ENCODE data around the gene ROBO2.

Gene ROBO2

DNA sequence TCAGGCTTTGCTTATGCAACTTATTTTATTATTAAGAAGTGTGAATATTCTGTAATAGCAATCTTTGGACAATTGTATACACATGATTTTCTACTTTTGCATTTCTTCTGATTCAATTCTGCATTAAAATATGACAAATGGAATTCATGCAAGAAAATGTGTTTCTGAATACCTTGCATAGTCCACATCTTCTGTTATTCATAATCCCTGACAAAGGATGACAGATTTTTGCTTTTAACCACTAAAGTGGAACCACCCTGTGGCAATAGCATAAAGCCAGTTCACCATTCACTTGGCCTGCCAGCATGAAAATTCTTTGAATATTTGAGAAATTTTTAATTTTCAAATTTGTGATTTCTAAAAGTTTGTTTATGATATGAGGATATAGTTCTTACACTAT is 397.0 kb downstream of the ROBO2 start:
- no peak for DNase-seq

- DNase-seq: no peak
Observed at GRCh38 chr3:77446084-77446483, 406.2 kb downstream of the ROBO2 start.

DNA sequence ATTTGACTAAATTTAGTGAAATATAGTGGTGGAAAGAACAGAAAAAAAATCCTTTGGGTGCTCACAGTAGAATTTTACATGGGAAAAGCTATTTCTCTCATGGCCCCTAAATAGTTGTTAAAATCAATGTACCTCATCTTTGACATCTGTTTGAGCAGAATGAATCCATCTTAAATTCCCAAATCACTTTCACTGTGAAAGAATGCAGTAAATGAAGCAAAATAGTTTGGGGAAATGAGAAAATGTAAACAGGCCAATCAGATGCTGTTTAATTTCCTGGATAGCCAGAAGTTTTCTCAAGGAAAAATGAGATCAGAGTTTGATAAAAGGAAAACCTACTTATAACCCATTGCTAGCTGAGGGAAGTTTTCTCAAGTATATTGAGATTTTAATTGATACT is 406.9 kb downstream of the ROBO2 start:
- DNase-seq: no peak

GRCh38 chr3:77449459-77450350 is 409.8 kb downstream of the ROBO2 start:
- no peak for DNase-seq

DNA sequence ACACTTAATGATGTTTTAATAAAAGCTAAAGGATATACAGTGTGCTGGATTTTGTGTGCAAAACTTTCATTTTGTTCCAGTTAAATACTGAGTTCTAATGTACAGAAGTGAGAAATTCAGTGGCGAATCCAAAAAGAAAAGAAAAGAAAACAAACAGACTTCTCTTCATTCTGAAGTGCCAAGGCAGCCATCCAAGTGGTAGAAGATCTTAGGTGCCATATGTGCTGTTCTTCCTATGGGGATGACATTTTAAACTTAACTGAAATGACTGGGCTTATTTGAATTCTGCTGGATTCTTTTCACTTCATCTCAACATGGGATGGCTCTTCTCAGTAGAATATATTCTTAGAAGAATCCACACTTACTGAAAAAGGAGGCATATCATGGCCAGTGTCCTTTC is 416.5 kb downstream of the ROBO2 start:
- DNase-seq: no peak

DNA sequence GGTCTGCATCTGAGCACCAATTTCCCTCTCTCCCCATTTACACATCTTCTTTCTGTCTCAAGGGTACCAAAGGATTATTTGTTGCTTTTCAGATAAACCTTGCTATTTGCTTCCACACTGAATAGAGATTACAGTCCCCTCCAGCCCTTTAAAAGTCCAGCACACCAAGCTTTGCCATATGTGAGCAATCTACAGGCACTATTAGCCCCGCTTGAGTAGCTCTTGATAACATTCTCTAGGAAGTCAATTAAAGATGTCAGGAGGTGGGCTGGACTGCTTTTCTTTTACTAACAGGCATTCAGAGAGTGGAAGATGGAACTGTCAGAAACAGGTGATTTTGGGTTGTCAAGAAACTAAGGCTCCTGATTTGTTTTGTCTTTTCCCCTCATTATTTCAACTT is 417.0 kb downstream of the ROBO2 start:
- DNase-seq: no peak

GRCh38 chr3:77459926-77460325 is 420.0 kb downstream of the ROBO2 start:
- no peak for DNase-seq

DNA sequence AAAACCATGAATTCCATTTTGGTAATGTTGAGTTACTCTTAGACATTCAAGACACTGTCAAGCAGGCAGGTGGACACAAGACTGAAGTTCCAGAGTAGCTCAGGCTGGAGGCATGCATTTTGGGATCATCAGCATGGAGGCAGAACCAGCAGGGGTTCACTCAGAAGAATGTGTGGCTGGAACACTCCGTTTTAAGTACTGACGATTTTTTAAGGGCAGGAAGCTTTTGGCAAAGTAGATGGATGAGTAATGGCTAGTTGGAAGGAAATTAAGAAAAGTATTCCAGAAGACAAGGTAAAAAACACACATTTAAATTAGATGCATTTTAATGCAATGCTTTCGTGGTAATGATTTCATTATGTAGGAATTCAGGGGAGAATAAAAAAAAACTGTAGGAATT is 420.4 kb downstream of the ROBO2 start:
- no peak for DNase-seq

GRCh38 chr3:77462951-77463350 is 423.1 kb downstream of the ROBO2 start:
- no peak for DNase-seq

DNA sequence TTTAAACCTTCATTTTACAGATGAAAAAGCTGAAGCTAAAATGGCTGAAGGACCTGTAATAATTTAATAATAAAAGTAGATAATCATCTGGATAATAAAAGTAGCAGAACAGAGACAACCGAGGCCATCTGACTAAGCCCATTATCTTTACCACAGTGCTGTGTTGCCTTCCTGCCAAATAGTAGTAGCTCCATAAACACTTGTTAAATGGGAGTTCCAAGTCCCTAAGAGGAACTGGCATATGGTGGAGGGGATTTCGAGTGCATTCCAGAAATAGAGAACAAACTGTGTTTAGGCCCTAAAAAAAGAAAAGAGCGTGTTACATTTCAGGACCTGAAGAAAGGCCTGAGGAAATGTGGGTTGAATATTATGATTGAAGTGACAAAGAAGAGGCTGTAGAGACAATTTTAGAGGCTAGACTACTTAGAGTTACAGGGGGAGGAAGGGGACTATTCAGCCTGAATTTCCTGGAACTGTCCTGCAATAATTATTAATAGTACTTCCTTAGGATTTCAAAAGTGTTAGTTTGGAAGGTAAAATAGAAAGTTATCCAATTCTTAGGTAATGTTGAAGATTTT is 424.3 kb downstream of the ROBO2 start:
- no peak for DNase-seq

DNA sequence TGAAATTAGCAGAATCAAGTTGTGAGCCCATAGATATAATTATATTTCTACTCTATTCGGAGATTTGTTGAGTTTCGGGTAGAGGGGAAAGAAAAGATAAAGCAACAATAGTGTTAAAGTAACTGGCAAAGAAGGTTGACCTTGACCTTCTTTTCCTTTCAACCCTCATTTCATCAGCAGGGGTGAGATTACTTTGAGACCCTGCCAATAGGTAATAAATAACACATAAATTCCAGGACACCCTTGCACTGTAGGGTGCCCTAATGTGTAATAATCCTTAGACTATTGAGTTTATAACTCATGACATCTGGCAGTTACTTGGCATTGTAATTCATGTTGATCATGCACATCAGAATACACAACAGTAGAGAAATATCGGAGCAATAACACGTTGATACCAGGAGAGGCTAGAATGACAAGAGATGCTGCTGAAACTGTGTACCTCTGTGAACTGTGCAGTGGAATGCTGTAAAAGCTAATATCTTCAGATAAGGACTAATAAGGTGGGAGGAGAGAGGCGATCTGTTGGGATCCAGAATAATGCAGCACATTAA is 426.7 kb downstream of the ROBO2 start:
- DNase-seq: no peak

DNA sequence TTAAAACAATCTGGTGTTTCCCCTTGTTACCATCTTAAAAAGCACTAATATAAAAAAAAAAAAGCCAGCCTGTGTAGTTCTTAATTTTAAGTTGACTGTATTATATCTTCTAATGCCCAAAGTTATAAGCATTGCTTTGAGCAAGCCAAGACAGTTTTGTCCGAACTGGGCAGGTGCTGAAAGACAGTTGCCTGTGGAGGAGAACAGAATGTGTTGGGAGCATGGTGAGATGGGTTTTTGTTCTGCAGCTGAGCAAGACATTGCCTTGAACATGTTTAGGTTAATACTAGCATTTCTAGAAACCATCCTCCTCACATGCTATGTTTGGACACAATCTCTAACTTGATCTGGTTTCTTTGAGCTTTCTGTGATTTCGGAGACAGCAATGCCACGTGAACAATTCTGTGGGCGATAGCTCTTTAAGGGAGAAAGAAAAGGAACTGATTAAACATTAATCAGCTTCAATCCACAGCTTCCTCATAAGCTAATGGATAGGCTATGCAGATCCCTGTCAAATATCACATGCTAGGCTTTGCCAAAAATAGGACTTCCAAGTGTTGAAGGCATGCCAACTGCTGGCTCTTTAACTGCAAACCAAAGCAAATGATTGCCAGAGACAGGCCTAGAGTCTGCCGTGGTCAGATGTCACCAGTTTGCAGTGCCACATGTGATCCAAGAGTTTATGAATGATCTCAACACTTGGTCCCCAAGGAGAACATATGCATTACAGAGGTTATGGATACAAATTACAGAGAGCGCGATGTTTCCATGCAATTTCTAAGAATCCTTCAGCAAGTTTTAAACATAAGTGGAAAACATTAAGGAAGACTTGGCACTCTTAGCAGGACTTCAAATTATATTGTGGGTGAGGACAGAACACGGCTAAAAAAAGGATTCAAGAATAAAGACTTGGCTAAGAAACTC is 428.1 kb downstream of the ROBO2 start:
- no peak for DNase-seq

DNA sequence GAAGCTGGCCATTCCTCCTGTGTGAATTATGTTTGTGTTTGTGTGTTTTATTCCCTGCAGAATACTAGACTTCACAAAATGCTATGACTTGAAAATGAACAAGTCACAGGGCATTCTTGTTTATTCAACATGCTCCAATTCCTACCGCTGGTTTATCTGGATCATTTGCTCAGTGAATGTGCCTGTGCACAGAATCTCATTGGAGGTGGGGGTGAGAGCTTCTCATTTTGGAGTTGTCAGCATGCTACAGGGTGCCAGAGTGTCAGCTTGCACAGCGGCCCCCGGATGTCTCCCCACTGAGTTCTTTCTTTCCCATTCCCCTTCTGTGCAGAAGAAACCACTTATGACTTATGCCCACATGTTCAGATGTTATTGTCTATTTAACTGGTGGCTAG is 428.7 kb downstream of the ROBO2 start:
- no peak for DNase-seq

GRCh38 chr3:77475507-77475906 is 435.6 kb downstream of the ROBO2 start:
- DNase-seq: no peak

DNA sequence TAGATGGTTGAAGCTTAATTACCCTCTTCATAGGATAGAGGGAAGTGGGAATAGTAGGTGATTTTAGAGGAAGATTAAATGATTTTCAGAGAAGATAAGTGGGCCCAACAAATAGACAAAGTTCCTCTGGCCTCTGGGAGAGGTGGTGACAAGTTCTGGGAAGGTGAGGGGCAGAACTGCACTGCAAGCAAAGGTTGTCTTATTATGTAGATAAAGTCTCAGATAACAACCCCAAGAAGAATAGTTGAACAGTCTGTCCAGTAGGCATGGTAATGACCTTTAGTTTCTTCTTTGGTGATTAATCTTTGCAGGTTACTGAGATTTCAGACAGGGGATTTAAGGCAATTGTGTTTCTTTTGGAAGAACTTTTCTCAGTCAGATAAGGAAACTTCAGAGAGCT is 439.1 kb downstream of the ROBO2 start:
- DNase-seq: no peak

GRCh38 chr3:77489216-77489615 is 449.3 kb downstream of the ROBO2 start:
- no peak for DNase-seq

- no peak for DNase-seq
Observed at GRCh38 chr3:77491961-77492360, 452.1 kb downstream of the ROBO2 start.

GRCh38 chr3:77500721-77501120 is 460.8 kb downstream of the ROBO2 start:
- no peak for DNase-seq

DNA sequence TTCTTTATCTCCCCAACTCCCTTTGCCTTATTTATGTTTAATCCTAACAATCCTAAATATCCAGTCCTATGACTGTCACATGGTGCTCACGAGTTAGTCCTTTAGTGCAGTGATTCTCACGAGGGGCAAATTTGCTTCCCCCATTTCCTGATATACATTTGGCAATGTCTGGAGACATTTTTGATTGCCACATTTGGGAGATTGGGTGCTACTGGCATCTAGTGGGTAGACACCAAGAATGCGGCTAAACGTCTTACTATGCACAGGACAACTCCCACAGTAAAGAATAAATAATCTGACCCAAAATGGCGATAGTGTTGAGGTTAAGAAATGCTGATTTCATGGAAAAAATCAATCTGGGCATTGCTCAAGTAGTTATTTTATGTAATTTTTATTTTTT is 466.5 kb downstream of the ROBO2 start:
- no peak for DNase-seq

GRCh38 chr3:77513542-77513941 is 473.6 kb downstream of the ROBO2 start:
- DNase-seq: no peak

- no peak for DNase-seq
Observed at GRCh38 chr3:77514766-77515165, 474.9 kb downstream of the ROBO2 start.

- no peak for DNase-seq
Observed at GRCh38 chr3:77524463-77524862, 484.6 kb downstream of the ROBO2 start.

DNA sequence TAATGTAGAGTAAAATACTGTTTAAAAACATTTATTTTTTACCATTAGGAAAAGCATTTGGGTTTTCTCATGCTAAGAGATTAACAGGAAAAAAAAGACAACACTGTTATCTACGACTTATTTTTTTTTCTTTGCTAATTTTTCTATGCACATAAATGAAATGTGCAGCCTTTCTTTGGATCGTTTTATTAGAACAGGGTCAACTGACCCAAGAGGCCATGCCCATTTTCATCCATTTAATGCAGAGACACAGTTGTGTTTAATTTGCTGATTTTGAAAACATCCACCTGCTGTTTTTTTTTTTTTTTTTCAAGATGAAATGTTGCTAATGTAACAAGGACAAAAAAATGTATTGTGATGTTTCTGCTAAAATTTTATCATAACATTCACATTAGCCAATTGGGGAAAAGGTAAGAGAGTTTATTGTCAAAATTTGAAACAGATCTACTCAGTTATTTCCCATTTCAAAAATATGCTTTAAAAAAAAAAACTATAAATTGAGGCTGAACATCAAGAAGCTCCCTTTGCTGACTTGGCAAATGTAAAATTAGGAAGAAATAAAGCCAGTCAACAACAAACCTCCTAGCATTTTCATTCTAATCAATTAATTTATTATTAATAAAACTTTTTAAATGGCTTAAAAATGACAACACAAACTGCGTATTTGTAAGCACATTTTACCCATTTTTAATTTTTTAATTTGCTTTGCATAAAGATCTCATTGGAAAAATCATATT is 485.2 kb downstream of the ROBO2 start:
- DNase-seq: no peak

Data from stimulated activated CD4-positive, alpha-beta T cell treated with anti-CD3 and anti-CD28 coated beads, Interleukin-15, amount 100 ng/mL, for 24 hours (primary cell).